Kidney glomerular epithelial cell (primary cell): ENCODE results near the gene TIGD7.

ENCODE experiments used
- DNase-seq: peaks from one replicate; lab custom pipeline; 2025; lab: John Stamatoyannopoulos, UW

The TIGD7 gene, protein sequence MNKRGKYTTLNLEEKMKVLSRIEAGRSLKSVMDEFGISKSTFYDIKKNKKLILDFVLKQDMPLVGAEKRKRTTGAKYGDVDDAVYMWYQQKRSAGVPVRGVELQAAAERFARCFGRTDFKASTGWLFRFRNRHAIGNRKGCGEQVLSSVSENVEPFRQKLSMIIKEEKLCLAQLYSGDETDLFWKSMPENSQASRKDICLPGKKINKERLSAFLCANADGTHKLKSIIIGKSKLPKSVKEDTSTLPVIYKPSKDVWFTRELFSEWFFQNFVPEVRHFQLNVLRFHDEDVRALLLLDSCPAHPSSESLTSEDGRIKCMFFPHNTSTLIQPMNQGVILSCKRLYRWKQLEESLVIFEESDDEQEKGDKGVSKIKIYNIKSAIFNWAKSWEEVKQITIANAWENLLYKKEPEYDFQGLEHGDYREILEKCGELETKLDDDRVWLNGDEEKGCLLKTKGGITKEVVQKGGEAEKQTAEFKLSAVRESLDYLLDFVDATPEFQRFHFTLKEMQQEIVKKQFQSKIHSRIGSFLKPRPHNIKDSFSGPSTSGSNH

DNA sequence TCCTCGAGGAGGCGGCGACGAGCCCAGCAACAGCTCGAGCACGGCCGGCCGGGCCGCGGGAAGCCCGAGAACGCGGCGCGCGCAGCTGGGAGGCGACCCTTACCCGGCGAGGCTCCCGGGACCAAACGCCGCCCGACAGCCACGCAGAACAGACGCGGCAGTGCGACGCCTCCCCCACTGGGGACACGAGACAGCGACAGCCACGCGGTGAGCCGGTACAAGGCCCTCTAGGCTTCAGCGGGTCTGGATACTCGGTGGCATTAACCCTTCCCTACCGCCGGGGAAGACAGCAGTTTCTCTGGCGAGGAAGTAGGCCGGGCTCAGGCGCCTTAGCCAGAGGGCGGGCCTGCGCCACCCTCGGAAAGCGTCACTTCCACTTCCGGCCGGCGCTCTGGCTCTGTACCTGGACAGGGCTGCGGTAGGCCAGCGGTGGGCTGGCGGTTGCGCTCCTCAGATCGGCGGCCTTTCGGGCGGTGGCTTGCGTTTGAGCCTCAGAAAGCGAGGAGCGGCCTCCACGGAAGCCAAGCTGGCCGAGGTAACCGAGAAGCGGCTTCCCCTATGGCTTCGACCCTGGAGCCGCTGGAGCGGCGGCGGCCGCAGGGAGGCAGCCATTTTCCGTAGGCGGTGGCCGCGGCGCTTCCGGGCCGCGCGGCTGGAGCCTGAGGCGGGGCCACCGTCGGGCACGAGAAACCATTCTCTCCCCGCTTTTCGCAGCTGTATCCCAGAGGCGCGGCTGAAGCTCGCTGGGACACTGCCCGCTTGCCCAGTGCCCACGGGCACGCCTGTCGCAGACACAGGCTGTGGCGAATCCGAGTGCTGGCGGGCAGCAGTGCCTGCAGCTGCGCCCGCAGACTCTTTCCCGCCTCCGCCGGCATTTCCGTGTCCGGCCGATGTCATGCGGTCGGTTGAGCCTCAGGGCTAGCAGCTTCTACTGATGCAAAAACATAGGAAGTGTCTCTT lies at the start of gene TIGD7, which contains the start of gene ZNF75A:
Gene TIGD7 (minus strand): TSS at position 322 of the 960 bp plus-strand sequence. CDS start 4,816 bp downstream, outside the sequence.
Gene ZNF75A (plus strand): TSS at position 389 of the 960 bp plus-strand sequence. CDS start 2,932 bp downstream, outside the sequence.
- DNase-seq, result peak; percentile 83

GRCh38 chr16:3349175-3349574 lies 43.9 kb upstream of the TIGD7 start:
- DNase-seq, result no peak

DNA sequence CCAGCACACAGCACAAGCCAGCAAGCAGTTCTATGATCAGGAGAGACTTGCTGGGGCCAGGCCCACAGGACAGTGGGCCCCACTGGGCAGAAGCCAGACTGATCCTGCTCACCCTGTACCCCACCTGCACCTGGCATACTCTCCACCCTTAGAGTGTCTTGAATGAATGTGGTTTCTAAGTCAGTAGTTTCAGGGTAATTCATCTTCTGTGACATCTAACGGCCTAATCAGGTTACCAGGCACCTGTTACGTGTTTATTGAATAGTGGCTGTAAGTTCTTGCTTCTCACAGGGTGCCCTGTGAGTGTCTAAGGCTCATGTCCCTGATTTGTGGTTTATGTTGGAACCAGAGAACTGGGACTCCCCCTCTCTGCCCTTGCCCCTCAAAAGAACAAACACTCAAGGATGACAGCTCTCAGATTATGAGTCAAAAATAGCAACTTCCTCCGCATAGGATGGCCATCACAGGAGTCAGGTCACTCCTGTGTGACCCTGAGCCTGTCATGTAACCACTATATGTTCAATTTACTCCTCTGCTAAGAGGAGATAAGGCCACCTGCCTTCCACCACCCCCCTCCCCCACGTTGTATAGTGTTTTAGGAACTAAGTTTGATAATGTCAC lies 43.4 kb upstream of the TIGD7 start:
- no peak for DNase-seq

DNA sequence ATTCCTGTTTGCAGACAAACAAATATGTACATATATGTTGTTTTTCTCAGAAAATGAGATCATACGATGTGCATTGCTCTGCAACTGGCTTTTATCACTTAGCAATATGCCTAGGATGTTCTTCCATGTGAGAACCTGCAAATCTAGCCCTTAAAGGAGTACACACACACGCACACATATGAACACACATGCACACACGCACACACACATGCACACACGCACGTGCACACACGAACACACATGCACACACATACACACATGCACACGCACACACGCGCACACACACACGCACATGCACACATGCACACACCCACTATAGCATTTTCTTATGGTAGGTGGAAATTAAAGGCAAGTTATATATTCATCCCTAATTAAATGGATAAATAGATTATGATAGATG lies 42.4 kb upstream of the TIGD7 start:
- no peak for DNase-seq

DNA sequence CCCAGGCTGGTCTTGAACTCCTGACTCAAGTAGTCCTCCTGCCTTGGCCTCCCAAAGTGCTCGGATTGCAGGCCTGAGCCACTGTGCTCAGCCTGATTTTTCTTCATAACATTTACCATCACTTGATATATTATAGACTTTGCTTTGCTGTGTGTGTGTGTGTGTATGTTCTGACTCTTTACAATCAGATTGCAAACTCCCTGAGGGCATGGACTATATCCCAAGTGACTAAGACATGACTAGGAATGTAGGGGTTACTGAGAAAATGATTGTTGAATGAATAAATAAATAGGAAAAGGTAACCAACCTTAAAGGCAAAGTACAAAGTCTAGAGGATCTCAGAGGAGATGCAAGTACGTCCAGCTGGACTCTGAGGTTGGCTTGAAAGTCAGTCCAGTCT lies 40.8 kb upstream of the TIGD7 start:
- no peak for DNase-seq

DNA sequence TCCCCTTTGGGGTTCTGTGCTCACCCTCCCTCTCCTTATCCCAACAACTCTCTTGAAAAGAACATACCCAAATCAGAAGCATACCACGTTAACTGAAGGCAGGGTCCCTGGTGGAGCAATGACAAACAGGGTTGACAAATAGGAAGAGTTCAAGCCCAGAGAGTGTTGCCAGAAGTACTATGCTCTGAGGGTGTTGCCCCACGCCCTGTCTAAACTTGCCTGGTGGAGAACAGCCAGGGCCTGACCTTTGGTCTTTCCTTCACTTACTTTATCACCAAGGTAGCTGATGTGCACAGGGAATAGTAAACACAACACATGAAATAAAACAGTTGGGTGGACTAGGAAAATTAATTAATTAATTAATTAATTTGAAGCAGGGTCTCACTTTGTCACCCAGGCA lies 23.4 kb upstream of the TIGD7 start:
- no peak for DNase-seq

- DNase-seq, result no peak
Observed at GRCh38 chr16:3328104-3328503, 22.9 kb upstream of the TIGD7 start.

DNA sequence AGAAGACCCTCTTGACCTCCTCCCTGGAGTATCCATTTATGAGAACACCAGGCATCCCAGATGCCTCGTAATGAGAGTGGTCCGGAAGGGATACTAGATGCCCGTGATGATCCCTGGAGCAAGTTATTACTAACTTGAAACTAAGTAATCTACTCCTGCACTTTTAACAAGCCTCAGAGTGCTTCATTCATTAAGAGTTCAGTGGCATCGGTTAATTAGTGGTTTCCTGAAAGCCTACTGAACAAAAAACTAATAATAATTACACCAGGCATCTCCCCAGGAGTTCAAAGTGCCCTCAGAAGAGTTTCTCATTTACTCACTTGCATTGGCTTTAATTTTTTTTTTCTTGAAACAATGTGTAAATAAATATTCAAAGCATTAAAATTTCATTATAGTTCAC lies 22.3 kb upstream of the TIGD7 start:
- no peak for DNase-seq

DNA sequence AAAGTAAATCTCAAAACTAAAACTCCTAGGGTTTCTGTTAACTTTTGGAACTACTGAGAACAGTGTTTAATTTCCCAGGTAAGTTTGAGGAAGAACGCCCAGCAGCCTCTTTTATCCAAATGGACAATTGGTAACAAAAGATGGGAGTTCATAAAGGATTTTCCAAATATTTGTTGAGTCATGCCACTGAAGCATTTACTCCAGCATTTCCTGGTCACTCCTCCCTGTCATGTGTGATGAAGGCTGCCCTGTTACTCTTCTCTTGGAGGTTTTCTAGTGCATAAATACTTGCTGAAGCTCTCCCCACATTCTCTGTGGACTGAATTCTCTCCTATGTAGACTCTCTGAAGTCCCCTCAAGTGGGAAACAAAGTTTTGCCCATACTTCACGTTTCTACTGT lies 16.6 kb upstream of the TIGD7 start:
- no peak for DNase-seq

DNA sequence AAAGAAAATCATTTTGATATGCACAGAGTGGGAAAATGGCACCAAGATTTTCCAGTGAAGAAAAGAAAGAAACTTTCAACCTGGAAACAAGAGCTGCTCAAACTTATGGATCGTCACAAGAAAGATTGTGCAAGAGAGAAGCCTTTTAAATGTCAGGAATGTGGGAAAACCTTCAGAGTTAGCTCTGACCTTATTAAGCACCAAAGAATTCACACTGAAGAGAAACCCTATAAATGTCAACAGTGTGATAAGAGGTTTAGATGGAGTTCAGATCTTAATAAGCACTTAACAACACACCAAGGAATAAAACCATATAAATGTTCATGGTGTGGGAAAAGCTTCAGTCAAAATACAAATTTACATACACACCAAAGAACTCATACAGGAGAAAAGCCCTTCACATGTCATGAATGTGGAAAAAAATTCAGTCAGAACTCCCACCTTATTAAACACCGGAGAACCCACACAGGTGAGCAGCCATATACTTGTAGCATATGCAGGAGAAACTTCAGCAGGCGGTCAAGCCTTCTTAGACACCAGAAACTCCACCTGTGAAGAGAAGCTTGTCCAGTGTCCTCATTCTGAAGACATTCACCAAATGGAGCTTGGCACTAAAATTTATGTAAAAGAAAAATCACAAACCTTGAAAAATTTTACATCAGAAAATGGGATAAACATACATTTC lies 12.2 kb upstream of the TIGD7 start:
- DNase-seq, result no peak

DNA sequence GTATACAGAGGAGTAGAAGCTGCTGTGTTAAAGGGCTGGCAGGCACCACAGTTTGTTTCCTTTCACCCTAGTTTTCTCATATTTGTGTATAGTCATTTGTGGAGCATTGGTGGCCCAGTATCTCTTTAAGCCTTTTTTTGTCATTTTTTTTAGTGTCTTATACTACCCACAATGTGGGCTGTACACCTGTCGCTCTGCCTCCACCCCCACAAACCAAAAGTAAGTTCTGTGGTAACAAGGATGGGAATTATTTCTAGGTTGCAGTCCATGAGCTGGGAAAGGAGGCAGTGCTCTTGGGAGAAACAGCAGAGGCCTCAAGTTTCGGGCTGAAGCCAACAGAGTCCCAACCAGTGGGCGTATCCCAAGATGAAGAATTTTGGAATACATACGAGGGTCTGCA lies 6.3 kb upstream of the TIGD7 start:
- no peak for DNase-seq

DNA sequence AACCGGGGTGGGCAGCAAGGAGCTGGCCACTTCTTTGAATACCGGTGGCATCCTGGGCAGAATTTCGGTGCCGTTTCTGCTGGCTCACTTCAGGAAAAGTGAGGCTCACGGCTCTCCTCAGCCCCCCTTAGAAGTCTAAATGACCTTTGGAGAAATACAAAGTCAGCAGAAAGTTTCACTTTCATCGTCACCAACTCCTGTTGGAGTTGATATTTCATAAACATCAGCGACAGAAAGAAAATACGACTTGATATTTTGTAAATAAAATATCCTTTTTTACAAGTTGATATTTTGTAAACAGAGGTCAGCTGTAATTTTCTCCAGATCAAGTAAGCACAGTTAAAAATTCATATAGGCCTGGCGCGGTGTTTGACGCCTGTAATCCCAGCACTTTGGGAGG lies 848 bp upstream of the TIGD7 start:
- DNase-seq, result no peak

GRCh38 chr16:3304370-3304769 lies 860 bp downstream of the TIGD7 start:
- DNase-seq, result no peak

- no peak for DNase-seq
Observed at GRCh38 chr16:3295783-3296182, 9.4 kb downstream of the TIGD7 start.

DNA sequence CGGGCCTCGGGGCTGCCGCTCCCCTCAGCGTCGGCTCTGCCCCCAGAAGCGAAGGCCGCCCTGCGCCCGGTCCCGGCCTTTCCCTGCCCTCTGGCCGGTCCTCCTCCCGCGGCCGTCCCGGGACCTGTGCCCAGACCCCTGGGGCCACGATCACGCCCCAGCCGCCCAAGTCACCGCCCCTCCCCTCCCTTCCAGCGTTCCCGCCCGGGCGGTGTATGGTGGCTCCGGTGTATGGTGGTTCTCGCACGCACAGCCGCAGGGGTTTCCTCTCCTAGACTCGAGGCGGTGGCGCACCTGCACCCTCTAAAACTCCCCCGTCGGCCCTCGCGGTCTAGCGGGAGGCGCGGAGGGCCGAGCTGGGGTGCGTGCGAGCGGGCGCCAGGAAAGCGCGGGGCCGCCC lies 10.0 kb downstream of the TIGD7 start:
- no peak for DNase-seq

DNA sequence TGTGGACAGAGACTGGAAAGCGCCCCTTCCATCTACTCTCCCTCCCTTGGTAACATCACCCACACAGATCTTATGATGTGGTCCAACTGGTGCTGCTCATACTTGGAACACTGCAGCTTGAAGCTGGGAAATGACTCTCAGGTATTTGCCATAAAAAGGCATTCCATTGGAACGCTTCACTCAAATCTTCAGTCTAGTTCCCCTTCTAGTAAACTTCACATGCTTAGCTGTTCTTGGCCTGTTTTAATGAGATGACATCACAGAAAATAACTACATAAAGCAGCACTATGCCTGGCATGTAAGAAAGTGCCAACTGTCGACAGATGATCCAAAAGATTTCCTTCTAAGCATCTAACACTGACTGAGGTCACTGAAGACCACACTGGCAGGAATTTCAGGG lies 12.6 kb downstream of the TIGD7 start:
- DNase-seq, result no peak

GRCh38 chr16:3289998-3290673 lies 15.1 kb downstream of the TIGD7 start:
- no peak for DNase-seq

DNA sequence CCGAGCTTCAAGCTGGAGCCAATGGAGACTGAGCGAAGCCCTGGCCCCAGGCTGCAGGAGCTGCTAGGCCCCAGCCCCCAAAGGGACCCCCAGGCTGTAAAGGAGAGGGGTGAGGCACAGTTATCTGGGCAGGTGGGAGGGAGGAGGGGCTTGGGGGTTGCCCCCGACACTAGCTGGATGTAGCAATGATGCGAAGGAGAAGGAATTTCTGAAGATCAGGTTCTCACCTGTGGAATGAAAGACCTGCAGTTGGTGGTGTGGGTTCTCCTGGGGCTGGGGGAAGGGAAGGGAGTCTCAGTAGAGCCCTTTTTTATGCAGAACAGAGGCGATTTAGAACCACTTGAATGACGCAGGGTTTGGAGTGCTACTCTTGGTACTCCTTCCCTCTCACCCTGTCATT lies 20.1 kb downstream of the TIGD7 start:
- DNase-seq, result no peak

DNA sequence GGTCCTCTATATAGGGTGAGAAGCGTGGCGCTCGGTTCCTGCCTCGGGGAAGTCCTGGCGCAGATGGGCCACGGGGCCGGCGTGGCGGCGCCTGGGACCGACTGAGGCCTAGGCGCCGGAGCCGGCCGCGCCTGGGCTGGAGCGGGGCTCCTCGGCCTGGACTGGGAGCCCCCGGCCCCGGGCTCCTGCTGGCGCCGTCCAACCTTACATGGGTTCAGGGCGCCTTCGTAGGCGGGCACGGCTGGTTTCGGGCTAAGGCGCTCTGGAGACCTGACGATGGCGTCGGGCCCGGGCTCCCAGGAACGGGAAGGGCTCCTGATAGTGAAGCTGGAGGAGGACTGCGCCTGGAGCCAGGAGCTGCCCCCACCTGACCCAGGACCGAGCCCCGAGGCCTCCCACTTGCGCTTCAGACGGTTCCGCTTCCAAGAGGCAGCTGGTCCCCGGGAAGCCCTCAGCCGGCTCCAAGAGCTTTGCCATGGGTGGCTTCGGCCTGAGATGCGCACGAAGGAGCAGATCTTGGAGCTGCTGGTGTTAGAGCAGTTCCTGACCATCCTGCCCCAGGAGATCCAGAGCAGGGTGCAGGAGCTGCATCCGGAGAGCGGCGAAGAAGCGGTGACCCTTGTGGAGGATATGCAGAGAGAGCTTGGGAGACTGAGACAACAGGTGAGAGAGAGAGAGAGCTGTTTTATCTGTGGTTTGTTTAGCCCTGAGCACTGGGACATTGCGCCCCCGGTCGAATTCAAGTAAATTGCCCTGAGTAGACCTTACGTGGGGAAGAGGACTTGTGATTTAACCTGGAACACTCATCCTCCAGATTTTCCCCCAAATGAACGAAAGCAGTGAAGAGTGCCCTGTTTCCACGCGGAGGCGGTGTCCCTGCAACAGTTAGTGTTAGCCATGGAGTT lies 21.4 kb downstream of the TIGD7 start:
- DNase-seq, result no peak
